Measurements from ENCODE around the gene SMKR1. TPM values are rescaled to one million over a fixed set of nuclear protein-coding genes. Genes with fewer than 3 reads are reported as not detected.

SMKR1 gene
- total RNA-seq, 1 experiment from 2014 or later = 0.87 TPM

GRCh38 chr7:129530795-129531391 is 28.6 kb downstream of the SMKR1 start:
- Histone ChIP-seq H4K5ac (ENCODE audit: insufficient read length, low read depth, low read length) (no peak overlapping the region), H2BK5ac (ENCODE audit: insufficient read length, low read length) (no peak overlapping the region), H3K56ac (ENCODE audit: insufficient read length, low read depth, low read length) (no peak overlapping the region), H2AFZ (ENCODE audit: low read length) (no peak overlapping the region), H4K91ac (ENCODE audit: insufficient read length, low read depth, low read length) (no peak overlapping the region), H3K14ac (ENCODE audit: insufficient read depth, low read length) (no peak overlapping the region), H4K20me1 (ENCODE audit: control insufficient read depth, insufficient read depth, insufficient read length) (no peaks in the 10 kb centered on the region), H3K4me1 (ENCODE audit: insufficient read depth, low read length) (no peaks in the 10 kb centered on the region), H4K8ac (replicated peaks; ENCODE audit: insufficient read length, low read depth, low read length) (no peak overlapping the region), H3K79me1 (ENCODE audit: insufficient read depth, low read depth, low read length, poor library complexity, severe bottlenecking) (no peaks in the 10 kb centered on the region), H3K79me2 (ENCODE audit: insufficient read depth, low read length) (no peaks in the 10 kb centered on the region), H2BK120ac (ENCODE audit: low read depth, low read length, poor library complexity, severe bottlenecking) (no peak overlapping the region), H3K4ac (ENCODE audit: low read depth, low read length) (no peak overlapping the region), H2AK5ac (ENCODE audit: insufficient read length, low read length) (no peak overlapping the region), H2BK20ac (ENCODE audit: low read depth, low read length, poor library complexity, severe bottlenecking) (no peak overlapping the region), H3K9me3 (ENCODE audit: control insufficient read depth, low read depth, low read length) (no peaks in the 10 kb centered on the region), H2BK12ac (ENCODE audit: insufficient read length, low read depth, low read length) (no peak overlapping the region), H3K23me2 (ENCODE audit: insufficient read length, low read depth, low read length, poor library complexity, severe bottlenecking) (no peaks in the 10 kb centered on the region), H3K27me3 (ENCODE audit: insufficient read depth, low read length) (no peaks in the 10 kb centered on the region), H3K23ac (ENCODE audit: insufficient read length, low read depth, low read length) (no peak overlapping the region), H2BK15ac (ENCODE audit: low read depth, low read length) (no peak overlapping the region), H3K4me2 (ENCODE audit: insufficient read depth, insufficient read length, low read length) (no peak overlapping the region), H3K9ac (ENCODE audit: extremely low read depth, insufficient read length, low read length) (no peak overlapping the region), H3K18ac (ENCODE audit: insufficient read length, low read depth, low read length) (no peak overlapping the region), H3K27ac (ENCODE audit: insufficient read length, low read depth, low read length) (no peak overlapping the region), H3T11ph (ENCODE audit: low read length) (no peak overlapping the region)
- Mint-ChIP-seq H3K36me3 (ENCODE audit: insufficient read depth in 1 of 3, low read depth in 3 of 3) (no peaks in the 10 kb centered on the region), H3K9me3 (no peaks in the 10 kb centered on the region; a peak in 1 of 5 replicates), H3K4me3 (no peak overlapping the region), H3K27me3 (ENCODE audit: low read depth) (no peaks in the 10 kb centered on the region), H3K27ac (no peak overlapping the region), H3K4me1 (peaks cover 20 to 25% of the 10 kb centered on the region in 2 experiments)
- no peak for TF ChIP-seq CTCF (conservative IDR thresholded peaks at IDR 0.05)
- DNase-seq = no peak
- WGBS (ENCODE audit: extremely low coverage, insufficient read length, low lambda C conversion rate) = no CpG with 5 or more reads among the region's 5 CpGs
